Nephron progenitor cell (in vitro differentiated cells): Measurements from ENCODE around the gene CAT.

Experiments used
- DNase-seq: peaks from one replicate; pipeline ENCODE4 v3.0.0; 2021
- H3K27ac Mint-ChIP-seq: 2 replicates; pipeline ENCODE4 v1.8.0; 2021; ENCODE audit warnings: mild to moderate bottlenecking, moderate library complexity, mixed read lengths
- H3K27me3 Mint-ChIP-seq: 2 replicates; pipeline ENCODE4 v1.8.0; 2021; ENCODE audit warnings: mild to moderate bottlenecking, low read depth, mixed read lengths; ENCODE audit not compliant: poor library complexity
- H3K36me3 Mint-ChIP-seq: 2 replicates; pipeline ENCODE4 v1.8.0; 2021; ENCODE audit warnings: low read depth, mixed read lengths
- H3K4me1 Mint-ChIP-seq: 2 replicates; pipeline ENCODE4 v1.8.0; 2021; ENCODE audit warnings: mixed read lengths
- H3K4me3 Mint-ChIP-seq: 2 replicates; pipeline ENCODE4 v1.8.0; 2021; ENCODE audit warnings: mild to moderate bottlenecking, moderate library complexity, mixed read lengths
- H3K9me3 Mint-ChIP-seq: 2 replicates; pipeline ENCODE4 v1.8.0; 2021; ENCODE audit warnings: mild to moderate bottlenecking, moderate library complexity, mixed read lengths
- CTCF ChIP-seq: fragments of 200-600 bp; sonication (generic); IDR thresholded peaks from 2 replicates; pipeline ENCODE4 v1.5.0; 2021; ENCODE audit warnings: antibody characterized with exemption

The CAT gene

DNA sequence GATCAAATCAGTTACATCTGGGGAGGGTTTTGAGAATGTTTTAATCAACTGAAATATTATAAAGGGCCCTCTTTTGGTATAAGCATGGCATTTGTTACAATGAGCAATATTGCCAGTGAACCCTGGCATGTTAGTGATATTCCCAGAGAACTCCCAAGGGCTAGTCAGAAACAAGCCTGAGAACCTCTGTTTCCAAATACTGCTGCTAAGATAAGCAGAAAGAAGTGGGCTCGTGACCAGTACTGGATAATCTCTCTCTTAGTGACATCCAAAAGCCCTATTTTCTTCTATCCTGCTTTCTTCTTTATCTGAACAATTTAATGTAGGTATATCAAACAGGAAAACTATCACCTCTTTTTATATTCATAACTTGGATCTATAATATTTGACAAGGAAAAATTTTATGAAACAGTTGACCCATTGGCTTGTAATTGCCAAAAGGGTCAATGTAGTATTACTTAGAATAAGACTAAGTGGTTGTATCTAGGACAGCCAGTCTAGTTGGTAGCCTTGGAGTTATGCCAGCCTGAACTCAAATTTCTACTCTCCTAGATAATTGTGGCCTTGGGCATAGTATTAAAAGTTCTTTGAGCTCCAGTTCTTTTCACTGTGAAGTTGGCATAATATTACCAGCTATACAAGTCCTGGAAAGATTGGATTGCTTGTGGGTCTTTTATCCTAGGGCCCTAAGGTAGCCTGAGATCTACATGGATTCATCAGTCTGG is 15.7 kb downstream of the CAT start:
- H3K36me3 Mint-ChIP-seq = no peaks in the 10 kb centered on the region
- H3K27ac Mint-ChIP-seq = no peak overlapping the region
- no peak for DNase-seq
- H3K27me3 Mint-ChIP-seq = no peaks in the 10 kb centered on the region
- no peaks in the 10 kb centered on the region for H3K4me1 Mint-ChIP-seq
- H3K4me3 Mint-ChIP-seq = no peak overlapping the region
- no peaks in the 10 kb centered on the region for H3K9me3 Mint-ChIP-seq
- TF ChIP-seq CTCF = no peak

GRCh38 chr11:34457607-34458006 is 18.9 kb downstream of the CAT start:
- H3K4me1 Mint-ChIP-seq = no peaks in the 10 kb centered on the region
- no peak for TF ChIP-seq CTCF
- H3K27me3 Mint-ChIP-seq = no peaks in the 10 kb centered on the region
- no peak for DNase-seq
- peaks cover 10% of the 10 kb centered on the region for H3K36me3 Mint-ChIP-seq
- no peak overlapping the region for H3K4me3 Mint-ChIP-seq
- H3K27ac Mint-ChIP-seq = no peak overlapping the region
- no peaks in the 10 kb centered on the region for H3K9me3 Mint-ChIP-seq

- Mint-ChIP-seq H3K4me1 (no peaks in the 10 kb centered on the region), H3K27ac (no peak overlapping the region), H3K4me3 (no peak overlapping the region), H3K9me3 (no peaks in the 10 kb centered on the region), H3K27me3 (no peaks in the 10 kb centered on the region), H3K36me3 (peaks cover 16% of the 10 kb centered on the region)
- DNase-seq = no peak
- TF ChIP-seq CTCF = no peak
Observed at GRCh38 chr11:34458525-34458924, 19.8 kb downstream of the CAT start.

GRCh38 chr11:34459507-34460162 is 20.9 kb downstream of the CAT start:
- Mint-ChIP-seq H3K27ac (no peak overlapping the region), H3K36me3 (peaks cover 26% of the 10 kb centered on the region), H3K4me3 (no peak overlapping the region), H3K9me3 (no peaks in the 10 kb centered on the region), H3K27me3 (no peaks in the 10 kb centered on the region), H3K4me1 (no peaks in the 10 kb centered on the region)
- no peak for DNase-seq
- TF ChIP-seq CTCF = no peak

DNA sequence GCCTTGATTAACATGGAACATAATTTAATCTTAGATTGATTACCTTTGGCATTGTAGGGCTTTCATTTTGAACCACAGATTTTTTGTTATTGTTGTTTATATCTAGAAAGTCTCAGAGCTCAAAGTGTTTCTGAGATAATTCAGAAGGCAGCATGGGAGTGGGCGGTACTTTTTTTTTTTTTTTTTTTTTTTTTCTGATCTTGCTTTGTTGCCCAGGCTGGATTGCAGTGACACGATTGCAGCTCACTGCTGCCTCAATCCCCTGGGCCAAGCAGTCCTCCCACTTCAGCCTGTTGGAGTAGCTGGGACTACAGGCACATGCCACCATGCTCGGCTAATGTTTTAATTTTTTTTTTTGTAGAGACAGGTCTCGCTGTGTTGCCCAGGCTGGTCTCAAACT is 21.5 kb downstream of the CAT start:
- no peak for DNase-seq
- H3K36me3 Mint-ChIP-seq = peaks cover 30% of the 10 kb centered on the region
- no peak overlapping the region for H3K4me3 Mint-ChIP-seq
- H3K4me1 Mint-ChIP-seq = no peaks in the 10 kb centered on the region
- no peak overlapping the region for H3K27ac Mint-ChIP-seq
- TF ChIP-seq CTCF = no peak
- H3K27me3 Mint-ChIP-seq = no peaks in the 10 kb centered on the region
- H3K9me3 Mint-ChIP-seq = no peaks in the 10 kb centered on the region

DNA sequence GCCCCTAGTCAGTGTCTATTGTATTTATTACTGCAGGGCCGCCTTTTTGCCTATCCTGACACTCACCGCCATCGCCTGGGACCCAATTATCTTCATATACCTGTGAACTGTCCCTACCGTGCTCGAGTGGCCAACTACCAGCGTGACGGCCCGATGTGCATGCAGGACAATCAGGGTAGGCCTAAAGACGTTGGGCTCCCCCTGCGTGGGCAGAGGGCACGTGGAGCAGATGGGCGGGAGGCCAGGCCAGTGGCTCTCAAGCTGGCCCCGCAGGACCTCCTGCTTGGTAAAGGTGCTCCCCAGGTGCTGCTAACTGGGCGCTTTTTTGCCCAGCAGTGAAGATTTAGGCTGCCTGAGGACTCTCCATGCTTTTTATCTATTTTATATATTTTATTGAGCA is 22.5 kb downstream of the CAT start:
- no peak for DNase-seq
- H3K9me3 Mint-ChIP-seq = peaks cover 8% of the 10 kb centered on the region
- peaks cover 39% of the 10 kb centered on the region for H3K36me3 Mint-ChIP-seq
- H3K27me3 Mint-ChIP-seq = no peaks in the 10 kb centered on the region
- no peak overlapping the region for H3K4me3 Mint-ChIP-seq
- H3K27ac Mint-ChIP-seq = no peak overlapping the region
- no peak for TF ChIP-seq CTCF
- no peaks in the 10 kb centered on the region for H3K4me1 Mint-ChIP-seq
